ENCODE measurements around the gene HS6ST1.

HS6ST1 gene

GRCh38 chr2:128284841-128285240 is 33.8 kb downstream of the HS6ST1 start:
- DNase-seq, result no peak
- no peak overlapping the region for H3K4me3 ChIP-seq (ENCODE audit: low read depth, low read length)

GRCh38 chr2:128284037-128284441 is 34.6 kb downstream of the HS6ST1 start:
- no peak for DNase-seq
- Histone ChIP-seq H3K4me3 (ENCODE audit: low read depth, low read length) (no peak overlapping the region), H3K36me3 (replicated peaks) (peaks cover 2% of the 10 kb centered on the region), H3K27me3 (replicated peaks) (no peaks in the 10 kb centered on the region), H3K27ac (no peak overlapping the region)
- in situ Hi-C loops (cut with HindIII; ENCODE audit: low pct_ligation_motif_present, low sequenced_read_pairs), result no loop called here
- TF ChIP-seq CTCF (IDR thresholded peaks at IDR 0.05; ENCODE audit: low read depth, low read length, missing control alignments), result no peak

More at GRCh38 chr2:128284841-128285240, 33.8 kb downstream of the HS6ST1 start:
- no peak for TF ChIP-seq CTCF (IDR thresholded peaks at IDR 0.05; ENCODE audit: low read depth, low read length, missing control alignments)
- H3K36me3 ChIP-seq (replicated peaks), result peaks cover 2% of the 10 kb centered on the region
- no peaks in the 10 kb centered on the region for H3K27me3 ChIP-seq (replicated peaks)
- H3K27ac ChIP-seq, result no peak overlapping the region
- in situ Hi-C loops (cut with HindIII; ENCODE audit: low pct_ligation_motif_present, low sequenced_read_pairs), result no loop called here

DNA sequence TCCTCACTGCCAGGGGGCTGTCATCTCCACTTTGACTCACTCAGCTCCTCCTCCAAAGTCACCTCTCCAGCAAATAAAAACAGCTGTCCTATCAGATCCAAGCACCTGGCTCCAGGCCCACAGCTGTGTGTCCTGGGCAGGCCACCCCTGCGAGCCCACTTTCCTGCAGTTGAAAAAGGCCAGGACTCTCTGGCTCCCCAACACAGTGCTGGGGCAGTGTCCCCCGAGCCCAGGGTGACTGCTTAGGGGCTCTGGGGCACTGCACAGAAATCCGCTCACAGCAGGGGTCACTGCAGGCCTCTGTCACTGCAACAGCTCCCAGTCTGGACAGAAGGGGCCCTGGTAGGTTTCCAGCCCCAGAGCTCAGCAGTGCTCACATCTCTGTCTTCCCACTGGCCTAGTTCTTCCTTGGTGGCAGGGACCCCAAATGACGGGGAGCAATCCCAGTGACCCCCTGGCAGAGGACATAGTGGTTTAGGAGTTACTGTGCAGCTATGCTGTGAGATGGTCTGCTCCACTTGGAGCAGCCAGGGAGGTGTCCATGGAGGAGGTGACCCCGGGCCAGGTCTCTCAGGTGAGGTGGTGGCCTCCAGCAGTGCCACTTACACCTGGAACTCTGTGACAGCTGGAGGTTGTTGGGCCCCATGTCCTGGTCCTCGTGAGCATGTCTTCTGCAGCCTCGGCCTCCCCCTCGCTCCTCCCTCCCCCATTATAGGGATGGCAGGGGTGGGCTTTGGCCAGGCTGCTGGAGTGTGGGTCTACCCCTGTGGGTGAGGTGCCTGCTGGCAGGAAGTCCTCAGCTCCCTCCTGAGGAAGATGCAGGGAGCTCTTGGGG is 35.5 kb downstream of the HS6ST1 start:
- no peaks in the 10 kb centered on the region for H3K27me3 ChIP-seq (replicated peaks)
- no peak overlapping the region for H3K4me3 ChIP-seq (ENCODE audit: low read depth, low read length)
- peaks cover 2% of the 10 kb centered on the region for H3K36me3 ChIP-seq (replicated peaks)
- H3K27ac ChIP-seq, result no peak overlapping the region
- peak; percentile 18 for TF ChIP-seq CTCF (IDR thresholded peaks at IDR 0.05; ENCODE audit: low read depth, low read length, missing control alignments)
- DNase-seq, result no peak
- in situ Hi-C loops (cut with HindIII; ENCODE audit: low pct_ligation_motif_present, low sequenced_read_pairs), result no loop called here

- Histone ChIP-seq H3K36me3 (replicated peaks) (peaks cover 2% of the 10 kb centered on the region), H3K4me3 (ENCODE audit: low read depth, low read length) (no peak overlapping the region), H3K27ac (no peak overlapping the region), H3K27me3 (replicated peaks) (no peaks in the 10 kb centered on the region)
- no peak for DNase-seq
- in situ Hi-C loops (cut with HindIII; ENCODE audit: low pct_ligation_motif_present, low sequenced_read_pairs), result no loop called here
- no peak for TF ChIP-seq CTCF (IDR thresholded peaks at IDR 0.05; ENCODE audit: low read depth, low read length, missing control alignments)
Measured at GRCh38 chr2:128282246-128282975, 36.3 kb downstream of the HS6ST1 start.

DNA sequence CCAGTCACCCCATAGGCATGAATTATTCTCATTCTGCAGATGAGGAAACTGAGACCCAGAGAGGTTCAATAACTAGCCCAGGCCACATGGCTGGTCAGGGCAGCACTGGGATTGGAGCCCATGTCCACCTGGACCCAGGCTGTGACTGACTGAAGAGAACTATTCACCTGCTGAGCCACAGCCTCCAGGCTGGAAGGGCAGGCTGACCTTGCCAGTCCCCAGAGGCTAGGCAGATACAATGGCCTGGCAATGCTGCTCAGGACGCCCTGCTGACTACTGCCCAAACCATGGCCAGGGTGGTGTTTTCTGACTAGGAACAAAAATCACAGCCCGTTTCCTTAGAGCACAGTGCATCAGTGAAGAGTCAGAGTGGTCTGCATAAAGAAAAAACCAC is 36.8 kb downstream of the HS6ST1 start:
- H3K4me3 ChIP-seq (ENCODE audit: low read depth, low read length), result no peak overlapping the region
- in situ Hi-C loops (cut with HindIII; ENCODE audit: low pct_ligation_motif_present, low sequenced_read_pairs), result no loop called here

More for the DNA sequence above, 36.8 kb downstream of the HS6ST1 start:
- H3K27me3 ChIP-seq (replicated peaks), result no peaks in the 10 kb centered on the region
- H3K27ac ChIP-seq, result no peak overlapping the region
- H3K36me3 ChIP-seq (replicated peaks), result peaks cover 2% of the 10 kb centered on the region
- DNase-seq, result no peak
- TF ChIP-seq CTCF (IDR thresholded peaks at IDR 0.05; ENCODE audit: low read depth, low read length, missing control alignments), result no peak
